ENCODE measurements around the gene NCOA3. TPM values are rescaled to one million over a fixed set of nuclear protein-coding genes. Genes with fewer than 3 reads are reported as not detected.

Gene NCOA3
- total and polyA plus RNA-seq, 2 of the 8 experiments (the other 6 are each of a cell fraction or from before 2014, with no cell fraction given), result 7.9 to 24.7 TPM

DNA sequence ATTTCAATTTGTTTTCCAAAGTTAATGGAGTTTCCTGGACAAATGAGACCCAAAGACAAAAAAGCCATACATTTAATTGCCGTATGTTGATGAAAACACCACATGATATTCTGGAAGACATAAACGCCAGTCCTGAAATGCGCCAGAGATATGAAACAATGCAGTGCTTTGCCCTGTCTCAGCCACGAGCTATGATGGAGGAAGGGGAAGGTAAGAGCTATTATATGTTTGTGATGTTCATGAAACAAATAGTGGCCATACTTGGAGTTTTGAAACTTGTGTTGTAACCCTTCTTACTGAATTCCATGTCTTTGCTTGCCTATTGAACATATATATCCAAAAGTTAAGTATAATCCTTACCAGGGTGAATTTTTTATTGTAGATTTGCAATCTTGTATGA, 125.9 kb downstream of the NCOA3 start (continued):
- TF ChIP-seq, protein P1, sequence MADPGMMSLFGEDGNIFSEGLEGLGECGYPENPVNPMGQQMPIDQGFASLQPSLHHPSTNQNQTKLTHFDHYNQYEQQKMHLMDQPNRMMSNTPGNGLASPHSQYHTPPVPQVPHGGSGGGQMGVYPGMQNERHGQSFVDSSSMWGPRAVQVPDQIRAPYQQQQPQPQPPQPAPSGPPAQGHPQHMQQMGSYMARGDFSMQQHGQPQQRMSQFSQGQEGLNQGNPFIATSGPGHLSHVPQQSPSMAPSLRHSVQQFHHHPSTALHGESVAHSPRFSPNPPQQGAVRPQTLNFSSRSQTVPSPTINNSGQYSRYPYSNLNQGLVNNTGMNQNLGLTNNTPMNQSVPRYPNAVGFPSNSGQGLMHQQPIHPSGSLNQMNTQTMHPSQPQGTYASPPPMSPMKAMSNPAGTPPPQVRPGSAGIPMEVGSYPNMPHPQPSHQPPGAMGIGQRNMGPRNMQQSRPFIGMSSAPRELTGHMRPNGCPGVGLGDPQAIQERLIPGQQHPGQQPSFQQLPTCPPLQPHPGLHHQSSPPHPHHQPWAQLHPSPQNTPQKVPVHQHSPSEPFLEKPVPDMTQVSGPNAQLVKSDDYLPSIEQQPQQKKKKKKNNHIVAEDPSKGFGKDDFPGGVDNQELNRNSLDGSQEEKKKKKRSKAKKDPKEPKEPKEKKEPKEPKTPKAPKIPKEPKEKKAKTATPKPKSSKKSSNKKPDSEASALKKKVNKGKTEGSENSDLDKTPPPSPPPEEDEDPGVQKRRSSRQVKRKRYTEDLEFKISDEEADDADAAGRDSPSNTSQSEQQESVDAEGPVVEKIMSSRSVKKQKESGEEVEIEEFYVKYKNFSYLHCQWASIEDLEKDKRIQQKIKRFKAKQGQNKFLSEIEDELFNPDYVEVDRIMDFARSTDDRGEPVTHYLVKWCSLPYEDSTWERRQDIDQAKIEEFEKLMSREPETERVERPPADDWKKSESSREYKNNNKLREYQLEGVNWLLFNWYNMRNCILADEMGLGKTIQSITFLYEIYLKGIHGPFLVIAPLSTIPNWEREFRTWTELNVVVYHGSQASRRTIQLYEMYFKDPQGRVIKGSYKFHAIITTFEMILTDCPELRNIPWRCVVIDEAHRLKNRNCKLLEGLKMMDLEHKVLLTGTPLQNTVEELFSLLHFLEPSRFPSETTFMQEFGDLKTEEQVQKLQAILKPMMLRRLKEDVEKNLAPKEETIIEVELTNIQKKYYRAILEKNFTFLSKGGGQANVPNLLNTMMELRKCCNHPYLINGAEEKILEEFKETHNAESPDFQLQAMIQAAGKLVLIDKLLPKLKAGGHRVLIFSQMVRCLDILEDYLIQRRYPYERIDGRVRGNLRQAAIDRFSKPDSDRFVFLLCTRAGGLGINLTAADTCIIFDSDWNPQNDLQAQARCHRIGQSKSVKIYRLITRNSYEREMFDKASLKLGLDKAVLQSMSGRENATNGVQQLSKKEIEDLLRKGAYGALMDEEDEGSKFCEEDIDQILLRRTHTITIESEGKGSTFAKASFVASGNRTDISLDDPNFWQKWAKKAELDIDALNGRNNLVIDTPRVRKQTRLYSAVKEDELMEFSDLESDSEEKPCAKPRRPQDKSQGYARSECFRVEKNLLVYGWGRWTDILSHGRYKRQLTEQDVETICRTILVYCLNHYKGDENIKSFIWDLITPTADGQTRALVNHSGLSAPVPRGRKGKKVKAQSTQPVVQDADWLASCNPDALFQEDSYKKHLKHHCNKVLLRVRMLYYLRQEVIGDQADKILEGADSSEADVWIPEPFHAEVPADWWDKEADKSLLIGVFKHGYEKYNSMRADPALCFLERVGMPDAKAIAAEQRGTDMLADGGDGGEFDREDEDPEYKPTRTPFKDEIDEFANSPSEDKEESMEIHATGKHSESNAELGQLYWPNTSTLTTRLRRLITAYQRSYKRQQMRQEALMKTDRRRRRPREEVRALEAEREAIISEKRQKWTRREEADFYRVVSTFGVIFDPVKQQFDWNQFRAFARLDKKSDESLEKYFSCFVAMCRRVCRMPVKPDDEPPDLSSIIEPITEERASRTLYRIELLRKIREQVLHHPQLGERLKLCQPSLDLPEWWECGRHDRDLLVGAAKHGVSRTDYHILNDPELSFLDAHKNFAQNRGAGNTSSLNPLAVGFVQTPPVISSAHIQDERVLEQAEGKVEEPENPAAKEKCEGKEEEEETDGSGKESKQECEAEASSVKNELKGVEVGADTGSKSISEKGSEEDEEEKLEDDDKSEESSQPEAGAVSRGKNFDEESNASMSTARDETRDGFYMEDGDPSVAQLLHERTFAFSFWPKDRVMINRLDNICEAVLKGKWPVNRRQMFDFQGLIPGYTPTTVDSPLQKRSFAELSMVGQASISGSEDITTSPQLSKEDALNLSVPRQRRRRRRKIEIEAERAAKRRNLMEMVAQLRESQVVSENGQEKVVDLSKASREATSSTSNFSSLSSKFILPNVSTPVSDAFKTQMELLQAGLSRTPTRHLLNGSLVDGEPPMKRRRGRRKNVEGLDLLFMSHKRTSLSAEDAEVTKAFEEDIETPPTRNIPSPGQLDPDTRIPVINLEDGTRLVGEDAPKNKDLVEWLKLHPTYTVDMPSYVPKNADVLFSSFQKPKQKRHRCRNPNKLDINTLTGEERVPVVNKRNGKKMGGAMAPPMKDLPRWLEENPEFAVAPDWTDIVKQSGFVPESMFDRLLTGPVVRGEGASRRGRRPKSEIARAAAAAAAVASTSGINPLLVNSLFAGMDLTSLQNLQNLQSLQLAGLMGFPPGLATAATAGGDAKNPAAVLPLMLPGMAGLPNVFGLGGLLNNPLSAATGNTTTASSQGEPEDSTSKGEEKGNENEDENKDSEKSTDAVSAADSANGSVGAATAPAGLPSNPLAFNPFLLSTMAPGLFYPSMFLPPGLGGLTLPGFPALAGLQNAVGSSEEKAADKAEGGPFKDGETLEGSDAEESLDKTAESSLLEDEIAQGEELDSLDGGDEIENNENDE (IDR thresholded peaks at IDR 0.05; ENCODE audit: insufficient replicate concordance, low read length), result no peak
- TF ChIP-seq SIX5 (IDR thresholded peaks at IDR 0.05; ENCODE audit: low read depth, low read length), result no peak
- TF ChIP-seq RAD21 (IDR thresholded peaks at IDR 0.05 in 1 of 2, conservative IDR thresholded peaks at IDR 0.05 in 1 of 2; ENCODE audit: low read depth in 2 of 2, low read length in 2 of 2), result no peak
- TF ChIP-seq NANOG (IDR thresholded peaks at IDR 0.05; ENCODE audit: insufficient read depth, low read depth, low read length, poor library complexity, severe bottlenecking), result no peak
